LNCaP clone FGC (cell line): ENCODE results near the gene SCN2B.

Experiments
- DNase-seq: peaks from one replicate; pipeline ENCODE4 v3.0.0-alpha.2; 2011; ENCODE audit warnings: low read depth
- H3K4me3 ChIP-seq: 2 replicates; pipeline ENCODE4 v1.5.1; 2011; ENCODE audit warnings: mild to moderate bottlenecking, low read depth, low read length, control low read depth
- TF ChIP-seq, protein P1 (sequence below): IDR thresholded peaks from 2 replicates; pipeline ENCODE4 v1.5.1; 2012; ENCODE audit warnings: mild to moderate bottlenecking; ENCODE audit not compliant: control insufficient read depth, insufficient read depth; ENCODE audit errors: extremely low read depth

The SCN2B gene

GRCh38 chr11:118175993-118176777 lies at the start of gene SCN2B:
Gene SCN2B, minus strand, starts transcription at chr11:118176639. Its CDS starts 208 bp downstream, at chr11:118176431.
- TF ChIP-seq, protein P1, sequence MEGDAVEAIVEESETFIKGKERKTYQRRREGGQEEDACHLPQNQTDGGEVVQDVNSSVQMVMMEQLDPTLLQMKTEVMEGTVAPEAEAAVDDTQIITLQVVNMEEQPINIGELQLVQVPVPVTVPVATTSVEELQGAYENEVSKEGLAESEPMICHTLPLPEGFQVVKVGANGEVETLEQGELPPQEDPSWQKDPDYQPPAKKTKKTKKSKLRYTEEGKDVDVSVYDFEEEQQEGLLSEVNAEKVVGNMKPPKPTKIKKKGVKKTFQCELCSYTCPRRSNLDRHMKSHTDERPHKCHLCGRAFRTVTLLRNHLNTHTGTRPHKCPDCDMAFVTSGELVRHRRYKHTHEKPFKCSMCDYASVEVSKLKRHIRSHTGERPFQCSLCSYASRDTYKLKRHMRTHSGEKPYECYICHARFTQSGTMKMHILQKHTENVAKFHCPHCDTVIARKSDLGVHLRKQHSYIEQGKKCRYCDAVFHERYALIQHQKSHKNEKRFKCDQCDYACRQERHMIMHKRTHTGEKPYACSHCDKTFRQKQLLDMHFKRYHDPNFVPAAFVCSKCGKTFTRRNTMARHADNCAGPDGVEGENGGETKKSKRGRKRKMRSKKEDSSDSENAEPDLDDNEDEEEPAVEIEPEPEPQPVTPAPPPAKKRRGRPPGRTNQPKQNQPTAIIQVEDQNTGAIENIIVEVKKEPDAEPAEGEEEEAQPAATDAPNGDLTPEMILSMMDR, result no peak
- no peak for DNase-seq
- no peak within 1 kb of the TSS for H3K4me3 ChIP-seq

GRCh38 chr11:118224511-118225188 lies 48.2 kb upstream of the SCN2B start, which contains the start of gene JAML:
Gene JAML, minus strand, starts transcription at chr11:118225011. Its CDS starts 10,145 bp downstream, at chr11:118214866.
- TF ChIP-seq, protein P1, result no peak
- no peak within 1 kb of the TSS for H3K4me3 ChIP-seq
- DNase-seq, result no peak

GRCh38 chr11:118223992-118224391 lies 47.6 kb upstream of the SCN2B start:
- TF ChIP-seq, protein P1, result no peak
- no peak overlapping the region for H3K4me3 ChIP-seq
- no peak for DNase-seq

- DNase-seq, result no peak
- TF ChIP-seq, protein P1, result no peak
- H3K4me3 ChIP-seq, result no peak overlapping the region
Measured at GRCh38 chr11:118223570-118223969, 47.1 kb upstream of the SCN2B start.

DNA sequence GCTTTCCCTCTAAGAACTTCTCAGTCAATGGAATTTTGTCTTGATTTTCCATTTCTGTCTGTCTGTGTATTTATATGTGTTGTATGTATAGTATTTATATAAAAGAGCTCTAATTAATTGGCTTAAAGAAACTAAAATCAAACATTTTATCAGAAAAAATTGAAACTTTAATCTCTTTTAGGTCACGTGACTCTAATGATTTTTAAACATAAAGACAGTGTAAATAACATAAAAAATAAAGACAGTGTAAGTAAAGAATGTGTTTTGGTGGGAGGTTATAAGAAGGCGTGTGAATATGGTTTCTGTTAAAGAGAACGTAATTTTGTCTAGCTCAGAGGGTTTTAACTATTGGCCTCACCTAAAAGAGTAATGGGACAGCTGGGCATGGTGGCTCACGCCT lies 46.0 kb upstream of the SCN2B start:
- no peak overlapping the region for H3K4me3 ChIP-seq
- DNase-seq, result no peak
- TF ChIP-seq, protein P1, result no peak

GRCh38 chr11:118221419-118221818 lies 45.0 kb upstream of the SCN2B start:
- no peak for DNase-seq
- TF ChIP-seq, protein P1, result no peak
- no peak overlapping the region for H3K4me3 ChIP-seq
